Esophagus squamous epithelium (tissue), 5 donors: Measurements from ENCODE around the gene FNIP1. TPM values are rescaled to one million over a fixed set of nuclear protein-coding genes. Genes with fewer than 3 reads are reported as not detected.
"Not testable (repeated sequence)": the region's sequence is repeated elsewhere in the genome, so short reads cannot be mapped to it uniquely, and the experiment has no call there.

Experiments used
- DNase-seq: peaks from one replicate; lab custom pipeline; 2025; lab: John Stamatoyannopoulos, UW
- H3K27ac ChIP-seq, 4 donors: fragments of 200-600 bp; sonication (generic); one replicate each; pipeline ENCODE4 v1.5.1; 2016 to 2019; ENCODE audit warnings: mild to moderate bottlenecking in 1 of 4
- H3K27me3 ChIP-seq, 4 donors: fragments of 200-600 bp; sonication (generic); 1 replicate in 3 of 4; 2 replicates in 1 of 4; pipeline versions ENCODE4 v1.5.1 to v1.6.0; 2017 to 2021; ENCODE audit warnings: antibody characterized with exemption in 1 of 4
- H3K36me3 ChIP-seq, 3 donors: fragments of 200-600 bp; sonication (generic); one replicate each; pipeline ENCODE4 v1.5.1; 2016 to 2019
- H3K4me1 ChIP-seq, 3 donors: fragments of 200-600 bp; sonication (generic); one replicate each; pipeline ENCODE4 v1.5.1; 2017 to 2019
- H3K4me3 ChIP-seq, 4 donors: fragments of 200-600 bp; sonication (generic); 1 replicate in 3 of 4; 2 replicates in 1 of 4; pipeline ENCODE4 v1.5.1; 2016 to 2019; ENCODE audit warnings: mild to moderate bottlenecking in 2 of 4, moderate library complexity in 1 of 4
- H3K9me3 ChIP-seq, 3 donors: fragments of 200-600 bp; sonication (generic); one replicate each; pipeline ENCODE4 v1.5.1; 2016 to 2019
- CTCF ChIP-seq, 6 experiments: fragments of 450-650 bp in 4 of 6; fragments of 200-600 bp in 2 of 6; sonication (generic) in 2 of 6; IDR thresholded peaks; one replicate each; pipeline ENCODE4 v1.5.1; 2016 to 2019; ENCODE audit warnings: antibody characterized with exemption in 6 of 6, mild to moderate bottlenecking in 4 of 6, moderate library complexity in 4 of 6
- POLR2A ChIP-seq, 4 donors: fragments of 450-650 bp; IDR thresholded peaks; one replicate each; pipeline ENCODE4 v1.6.1; 2017; ENCODE audit warnings: antibody characterized with exemption in 4 of 4, mild to moderate bottlenecking in 4 of 4, moderate library complexity in 3 of 4
- WGBS, 2 donors: methylation state at CpG; one replicate each; pipeline ENCODE4 v1.1.5; 2018; 5-methylcytosine and 5-hydroxymethylcytosine counted together
- intact Hi-C: fragments of 100-400 bp; cut with DNase I; formaldehyde crosslinking; loops from one replicate; pipeline ENCODE4 v1.15.0; 2022
- total RNA-seq, 4 donors: library from RNA; depleted of rRNA; stranded (reverse); fragments of >200 nt; gene quantifications; one replicate each; pipeline ENCODE4 v1.1.0, GENCODE V29; 2016
- donor health status: DM: yes; HTN: yes; CAD: no.

FNIP1 gene
- total RNA-seq, 4 donors from 2014 or later, result 7.6 to 41.6 (median 20.7) TPM

DNA sequence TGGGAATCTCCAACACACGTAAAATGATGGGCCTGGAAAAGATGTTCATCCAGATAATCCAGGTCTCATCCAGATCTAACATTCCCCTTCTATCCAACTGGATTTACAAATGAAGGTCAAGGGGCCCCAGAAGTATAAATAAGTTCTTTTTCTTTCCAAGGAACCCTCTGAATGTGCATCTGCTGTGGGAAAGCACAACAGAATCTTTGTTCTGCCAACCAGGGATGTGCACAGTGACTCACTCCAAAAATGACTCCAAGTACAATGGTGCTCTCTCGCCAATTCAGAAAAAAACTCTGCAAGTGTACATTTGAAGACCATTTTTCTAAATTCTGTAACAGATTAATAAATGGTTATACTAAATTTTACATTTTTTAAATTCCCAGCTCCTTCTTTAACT, 174.2 kb downstream of the FNIP1 start:
- WGBS, 2 donors, result 62 to 71% methylated on average over 2 of the region's 2 CpGs
- Histone ChIP-seq H3K27me3 (no peaks in the 10 kb centered on the region), H3K9me3 (no peaks in the 10 kb centered on the region), H3K36me3 (no peaks in the 10 kb centered on the region), H3K4me3 (no peak overlapping the region), H3K27ac (no peak overlapping the region), H3K4me1 (peaks cover 0 to 12% (median 0%) of the 10 kb centered on the region in 3 donors)
- TF ChIP-seq POLR2A (IDR thresholded peaks at IDR 0.05) (no peak), CTCF (IDR thresholded peaks at IDR 0.05) (no peak)
- intact Hi-C loops, result no loop called here
- no peak for DNase-seq

DNA sequence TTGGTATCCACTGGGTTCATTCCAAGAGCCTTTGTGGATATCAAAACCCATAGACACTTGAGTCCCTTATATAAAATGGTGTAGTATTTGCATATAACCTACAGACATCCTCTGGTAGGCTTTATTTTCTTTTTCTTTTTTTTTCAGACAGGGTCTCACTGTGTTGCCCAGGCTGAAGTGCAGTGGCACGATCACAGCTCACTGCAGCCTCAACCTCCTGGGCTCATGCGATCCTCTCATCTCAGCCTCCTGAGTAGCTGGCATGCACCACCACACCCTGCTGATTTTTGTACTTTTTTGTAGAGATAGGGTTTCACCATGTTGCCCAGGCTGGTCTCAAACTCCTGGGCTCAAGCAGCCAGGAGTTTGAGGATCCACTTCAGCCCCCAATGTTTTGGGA, 175.7 kb downstream of the FNIP1 start:
- H3K4me3 ChIP-seq, H3K27me3 ChIP-seq, H3K27ac ChIP-seq, H3K36me3 ChIP-seq, H3K9me3 ChIP-seq, DNase-seq, intact Hi-C loops: not testable (repeated sequence)
- H3K4me1 ChIP-seq, result peaks cover 0 to 12% (median 0%) of the 10 kb centered on the region in 3 donors
- 89 to 90% methylated on average over 2 of the region's 2 CpGs for WGBS, 2 donors

GRCh38 chr5:131619102-131619501, 177.7 kb downstream of the FNIP1 start:
- H3K4me1 ChIP-seq, result peaks cover 0 to 12% (median 0%) of the 10 kb centered on the region in 3 donors
- H3K27ac ChIP-seq, result no peak overlapping the region
- intact Hi-C loops, result no loop called here
- no peaks in the 10 kb centered on the region for H3K36me3 ChIP-seq
- H3K27me3 ChIP-seq, result no peaks in the 10 kb centered on the region
- DNase-seq, result no peak
- TF ChIP-seq POLR2A (IDR thresholded peaks at IDR 0.05) (no peak), CTCF (IDR thresholded peaks at IDR 0.05) (no peak)
- H3K4me3 ChIP-seq, result no peak overlapping the region
- H3K9me3 ChIP-seq, result no peaks in the 10 kb centered on the region
- WGBS, 2 donors, result 82 to 84% methylated on average over 8 of the region's 8 CpGs

GRCh38 chr5:131617140-131617822, 179.5 kb downstream of the FNIP1 start:
- TF ChIP-seq CTCF (IDR thresholded peaks at IDR 0.05) (no peak), POLR2A (IDR thresholded peaks at IDR 0.05) (no peak)
- intact Hi-C loops, result no loop called here
- DNase-seq, result no peak
- H3K4me3 ChIP-seq, result no peak overlapping the region
- H3K27me3 ChIP-seq, result no peaks in the 10 kb centered on the region
- H3K27ac ChIP-seq, result no peak overlapping the region
- no peaks in the 10 kb centered on the region for H3K36me3 ChIP-seq
- H3K4me1 ChIP-seq, result peaks cover 0 to 9% (median 0%) of the 10 kb centered on the region in 3 donors
- H3K9me3 ChIP-seq, result no peaks in the 10 kb centered on the region
- WGBS, 2 donors, result 76 to 79% methylated on average over 10 to 11 of the region's 11 CpGs

GRCh38 chr5:131615957-131616356, 180.9 kb downstream of the FNIP1 start:
- no peaks in the 10 kb centered on the region for H3K9me3 ChIP-seq
- no peak overlapping the region for H3K27ac ChIP-seq
- 84 to 94% methylated on average over 2 of the region's 2 CpGs for WGBS, 2 donors
- intact Hi-C loops, result no loop called here
- H3K4me1 ChIP-seq, result peaks cover 0 to 9% (median 0%) of the 10 kb centered on the region in 3 donors
- no peaks in the 10 kb centered on the region for H3K27me3 ChIP-seq
- H3K36me3 ChIP-seq, result no peaks in the 10 kb centered on the region
- TF ChIP-seq POLR2A (IDR thresholded peaks at IDR 0.05) (no peak), CTCF (IDR thresholded peaks at IDR 0.05) (no peak)
- no peak overlapping the region for H3K4me3 ChIP-seq
- DNase-seq, result no peak
